Activated CD4-positive, alpha-beta T cell treated with anti-CD3 and anti-CD28 coated beads for 4 hours (primary cell): ENCODE data around the gene CEP85.
"Not testable (repeated sequence)": the region's sequence is repeated elsewhere in the genome, so short reads cannot be mapped to it uniquely, and the experiment has no call there.

Source experiments
- DNase-seq, 2 donors: peaks; one replicate each; pipeline ENCODE4 v3.0.0-alpha.2; 2020

The CEP85 gene

DNA sequence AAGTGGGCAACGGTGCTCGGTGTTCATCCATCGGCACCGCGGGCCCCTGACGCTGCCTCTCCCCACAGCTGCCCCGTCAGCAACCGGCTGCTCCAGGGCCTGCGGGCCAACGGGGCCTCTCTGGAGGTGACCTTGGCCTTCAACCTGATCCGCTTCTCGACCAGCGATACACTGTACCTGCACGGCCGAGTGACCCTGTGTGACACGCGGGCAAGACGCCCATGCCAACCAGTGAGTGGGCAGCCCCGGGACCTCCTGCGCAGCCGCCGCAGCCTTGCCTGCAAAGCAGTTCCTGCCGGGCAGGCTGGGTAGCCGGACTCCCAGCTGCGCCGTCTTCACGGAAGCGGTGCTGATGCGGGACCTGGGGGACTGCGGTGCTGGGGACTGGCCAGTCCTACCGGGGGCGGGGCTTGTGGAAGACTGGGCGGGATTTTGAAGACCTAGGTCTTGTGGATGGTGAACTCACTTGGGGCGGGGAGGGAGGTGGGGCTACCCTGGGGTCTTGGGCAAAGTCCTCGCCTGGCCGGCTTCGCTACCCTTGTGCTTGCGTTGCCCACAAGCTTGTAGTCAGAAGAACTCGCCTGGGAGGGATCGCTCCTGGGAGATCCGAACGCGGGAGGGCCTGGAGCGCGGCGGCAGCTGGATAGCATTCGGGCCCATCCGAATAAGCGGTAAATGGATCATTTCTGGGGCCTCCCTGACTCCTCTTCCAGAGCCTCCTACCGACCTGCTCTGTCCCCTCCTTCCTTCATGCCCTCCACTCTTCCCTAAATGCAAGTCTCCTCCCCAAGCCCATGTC lies 8.8 kb upstream of the CEP85 start:
- peak; percentile 16 to 28 for DNase-seq

- DNase-seq: not testable (repeated sequence)
Measured at GRCh38 chr1:26230682-26231081, 3.3 kb upstream of the CEP85 start.

DNA sequence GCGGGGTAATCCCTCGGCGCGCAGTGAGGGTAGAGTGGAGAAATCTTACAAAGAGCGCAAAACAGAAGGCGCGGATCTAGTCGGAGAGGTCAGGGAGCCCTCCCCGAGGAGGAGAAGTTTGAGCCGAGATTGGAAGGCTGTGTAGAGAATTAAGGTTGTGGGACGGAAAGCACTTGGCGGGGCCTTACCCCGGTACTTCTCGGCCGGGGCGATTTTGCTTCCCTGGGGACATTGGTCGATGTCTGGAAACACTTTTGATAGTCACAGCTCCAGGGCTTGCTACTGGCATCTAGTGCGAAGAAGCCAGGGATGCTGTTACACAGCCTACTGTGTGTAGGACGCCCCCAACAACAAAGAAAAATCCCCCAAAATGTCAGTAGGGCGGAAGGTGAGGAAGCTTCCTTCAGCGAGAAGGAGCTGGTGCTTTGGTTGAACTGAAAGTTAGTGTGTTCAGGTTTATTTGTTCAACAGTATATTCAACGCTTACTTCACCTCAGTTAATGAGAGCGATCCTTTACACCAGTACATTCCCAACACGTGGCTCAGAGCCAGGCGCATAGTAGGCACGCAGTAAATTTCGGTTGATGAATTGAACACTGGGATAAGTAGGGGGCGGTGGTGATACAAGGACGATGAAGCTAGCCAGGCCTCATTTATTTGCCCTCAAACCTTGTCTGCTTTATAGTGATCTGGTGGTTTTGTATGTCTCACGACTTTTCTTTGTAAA lies 807 bp downstream of the CEP85 start:
- peak in 1 of 2 donors; percentile 25 for DNase-seq

- no peak for DNase-seq
Measured at GRCh38 chr1:26237230-26237966, 3.4 kb downstream of the CEP85 start.

GRCh38 chr1:26239936-26240335 lies 5.9 kb downstream of the CEP85 start:
- DNase-seq: no peak

DNA sequence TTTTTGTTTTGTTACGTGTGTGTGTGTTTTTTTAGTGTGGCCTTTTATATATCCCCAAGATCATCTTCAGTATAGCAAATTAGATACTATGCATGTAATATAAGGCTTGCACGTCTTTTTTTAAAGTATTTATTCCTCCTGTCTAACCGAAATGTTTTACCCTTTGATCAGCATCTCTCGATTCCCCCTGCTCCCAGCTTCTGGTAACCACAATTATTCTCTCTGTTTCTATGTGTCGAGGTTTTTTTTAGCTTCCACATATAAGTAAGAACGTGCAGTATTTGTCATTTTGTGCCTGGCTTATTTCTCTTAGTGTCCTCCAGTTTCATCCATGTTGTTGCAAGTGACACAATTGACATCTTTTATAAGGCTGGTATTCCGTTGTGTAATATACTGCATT lies 18.7 kb downstream of the CEP85 start:
- DNase-seq: no peak

DNA sequence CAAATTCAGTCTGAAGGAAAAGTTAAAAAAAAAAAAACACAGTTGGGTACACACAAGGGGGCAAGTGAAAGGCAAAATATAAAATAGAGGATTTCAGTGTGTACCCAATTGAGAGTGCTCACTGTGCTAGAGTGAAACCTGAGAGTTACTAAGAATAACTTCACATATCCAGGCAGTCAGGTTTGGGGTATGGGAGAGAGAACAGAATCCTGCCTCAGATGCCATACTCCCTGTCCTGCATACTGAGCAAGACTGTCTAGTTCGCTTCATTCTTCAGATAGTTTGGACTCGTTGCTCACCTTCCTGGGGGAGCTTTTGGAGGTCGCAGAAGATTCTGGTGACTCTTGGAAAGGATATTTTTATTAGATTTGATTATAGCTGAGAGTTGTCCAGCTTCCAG lies 20.4 kb downstream of the CEP85 start:
- DNase-seq: no peak

DNA sequence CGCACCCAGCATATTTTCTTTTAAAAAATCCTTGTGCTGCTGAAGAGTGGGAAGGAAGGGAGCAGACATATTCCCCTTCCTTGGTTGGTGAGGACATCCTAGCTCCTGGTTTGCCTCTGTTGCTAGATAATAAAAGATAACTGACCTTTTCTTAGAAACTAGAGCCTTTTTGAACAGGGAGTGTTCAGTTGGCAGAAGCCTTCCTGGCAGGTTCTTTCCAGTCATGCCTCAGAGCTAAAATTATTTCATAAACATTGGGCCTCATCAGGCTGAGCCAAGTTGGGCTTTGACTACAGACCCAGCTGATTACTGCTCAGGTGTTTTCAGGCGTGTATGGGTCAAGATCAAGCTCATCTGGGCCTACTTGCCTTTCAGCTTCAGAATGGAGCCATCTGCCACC lies 23.2 kb downstream of the CEP85 start:
- no peak for DNase-seq

- DNase-seq: no peak
Measured at GRCh38 chr1:26259005-26259404, 25.0 kb downstream of the CEP85 start.

DNA sequence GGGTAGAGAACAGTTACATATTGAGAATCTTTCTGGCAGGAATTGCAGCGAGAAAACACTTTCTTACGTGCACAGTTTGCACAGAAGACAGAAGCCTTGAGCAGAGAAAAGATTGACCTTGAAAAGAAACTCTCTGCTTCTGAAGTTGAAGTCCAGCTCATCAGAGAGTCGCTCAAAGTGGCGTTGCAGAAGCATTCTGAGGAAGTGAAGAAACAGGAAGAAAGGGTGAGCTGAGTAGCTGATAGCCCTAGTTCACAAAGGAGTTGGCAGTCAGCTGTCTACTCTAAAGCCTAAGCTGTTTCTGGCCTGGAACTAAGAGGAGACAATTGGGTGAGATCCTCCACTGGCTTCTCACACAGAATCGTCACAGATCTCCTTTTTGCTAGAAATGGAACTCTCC lies 25.6 kb downstream of the CEP85 start:
- no peak for DNase-seq

DNA sequence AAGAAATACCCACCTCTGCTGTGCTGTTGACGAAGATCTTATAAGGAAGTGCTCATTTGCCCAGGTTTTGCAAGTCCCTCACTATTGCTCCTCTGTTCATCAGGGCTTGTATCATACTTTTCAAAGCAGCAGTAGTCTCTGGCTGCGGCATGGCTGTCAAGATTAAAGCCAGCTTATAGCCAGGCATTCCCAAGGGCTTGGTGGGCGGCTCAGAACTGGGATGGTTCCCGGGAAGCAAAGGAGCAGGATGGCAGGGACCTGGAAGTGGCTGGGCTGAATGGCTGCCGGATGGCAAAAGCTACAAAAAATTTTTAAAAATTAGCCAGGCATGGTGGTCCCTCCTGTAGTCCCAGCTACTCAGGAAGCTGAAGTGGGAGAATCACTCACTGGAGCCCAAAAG lies 29.2 kb downstream of the CEP85 start:
- DNase-seq: no peak

- no peak for DNase-seq
Measured at GRCh38 chr1:26265405-26265804, 31.4 kb downstream of the CEP85 start.

DNA sequence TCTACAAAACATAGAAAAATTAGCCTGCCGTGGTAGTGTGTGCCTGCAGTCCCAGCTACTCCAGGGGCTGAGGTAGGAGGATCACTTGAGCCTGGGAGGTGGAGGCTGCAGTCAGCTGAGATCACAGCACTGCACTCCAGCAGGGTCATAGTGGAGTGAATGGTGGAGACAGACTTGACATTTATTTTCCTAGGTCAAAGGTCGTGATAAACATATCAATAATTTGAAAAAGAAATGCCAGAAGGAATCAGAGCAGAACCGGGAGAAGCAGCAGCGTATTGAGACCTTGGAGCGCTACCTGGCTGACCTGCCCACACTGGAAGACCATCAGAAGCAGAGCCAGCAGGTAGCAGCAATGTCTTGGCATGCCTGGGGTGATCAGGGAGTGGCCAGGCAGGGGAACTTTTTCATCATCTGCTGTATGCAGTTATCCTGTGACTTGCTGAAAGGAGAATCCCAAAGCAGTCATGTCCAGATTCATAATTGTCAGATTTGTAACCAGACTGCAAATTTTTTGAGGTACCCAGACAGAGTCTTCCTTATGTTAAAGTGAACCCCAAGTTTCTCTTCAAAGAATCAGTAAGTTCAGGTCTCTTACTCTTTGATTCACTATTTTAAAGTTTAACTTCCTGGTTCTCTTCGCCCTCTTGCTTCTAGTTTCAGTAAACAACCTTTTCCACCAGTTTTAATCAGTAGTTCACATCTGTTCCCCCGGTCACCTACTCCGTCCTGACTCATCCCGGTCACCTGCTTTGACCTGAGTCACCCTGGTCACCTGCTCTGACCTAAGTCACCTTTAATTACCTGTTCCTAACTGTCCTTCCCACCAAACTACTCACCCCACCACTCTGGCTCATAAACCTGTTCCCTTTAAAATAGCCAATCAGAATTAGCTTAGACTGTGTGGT lies 34.5 kb downstream of the CEP85 start:
- DNase-seq: no peak

DNA sequence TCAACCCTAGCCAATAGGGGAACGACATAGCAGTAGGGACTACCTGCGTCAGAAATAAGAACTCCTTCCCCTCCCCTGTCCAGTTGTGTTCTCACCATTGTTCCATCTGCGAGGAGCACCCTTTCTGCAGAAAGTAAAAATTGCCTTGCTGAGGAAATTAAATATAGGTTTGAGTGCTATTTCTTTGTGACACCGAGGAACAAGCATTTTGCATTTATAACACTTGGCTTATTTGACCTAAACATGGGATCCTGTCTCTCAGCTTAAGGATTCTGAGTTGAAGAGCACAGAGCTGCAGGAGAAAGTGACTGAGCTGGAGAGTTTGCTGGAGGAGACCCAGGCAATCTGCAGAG lies 35.2 kb downstream of the CEP85 start:
- DNase-seq: no peak

- DNase-seq: no peak
Measured at GRCh38 chr1:26274801-26275425, 40.9 kb downstream of the CEP85 start.

GRCh38 chr1:26275580-26276431 lies 41.8 kb downstream of the CEP85 start:
- DNase-seq: peak; percentile 79 to 88

DNA sequence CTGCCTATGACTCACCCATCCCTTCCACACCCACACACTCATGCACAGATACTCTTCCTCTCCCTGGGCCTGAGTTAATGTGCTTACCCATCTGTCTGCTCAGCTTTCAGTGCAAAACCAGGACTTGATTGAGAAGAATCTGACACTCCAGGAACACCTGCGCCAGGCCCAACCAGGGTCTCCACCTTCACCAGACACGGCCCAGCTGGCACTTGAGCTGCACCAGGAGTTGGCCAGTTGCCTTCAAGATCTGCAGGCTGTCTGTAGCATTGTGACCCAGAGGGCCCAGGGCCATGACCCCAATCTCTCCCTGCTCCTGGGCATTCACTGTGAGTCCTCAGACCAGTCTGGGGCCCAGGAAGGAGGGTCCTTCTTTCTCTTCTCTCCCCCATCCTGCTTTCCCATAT lies 42.4 kb downstream of the CEP85 start:
- DNase-seq: no peak

GRCh38 chr1:26277261-26277661 lies 43.3 kb downstream of the CEP85 start:
- DNase-seq: no peak

- no peak for DNase-seq
Measured at GRCh38 chr1:26277719-26278118, 43.7 kb downstream of the CEP85 start.

DNA sequence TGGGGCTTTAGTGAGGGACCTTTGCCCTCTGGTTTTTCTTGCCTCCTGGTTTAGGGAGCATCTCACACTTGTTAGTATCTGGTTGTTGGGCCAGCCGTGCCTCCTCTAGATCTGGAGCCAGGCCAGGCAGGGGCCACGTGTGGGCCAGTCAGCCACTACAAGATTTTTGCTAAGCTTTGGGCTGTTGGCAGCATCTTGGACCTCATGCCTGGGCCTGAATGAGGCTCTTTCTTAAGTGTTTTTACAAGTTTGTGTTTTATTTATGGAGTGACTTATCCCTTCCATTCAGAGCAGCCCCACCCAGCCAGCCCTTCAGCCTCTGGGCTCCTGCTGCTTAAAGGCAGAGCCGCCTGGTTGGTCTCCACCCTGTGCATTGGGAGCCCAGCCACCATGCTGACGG lies 44.3 kb downstream of the CEP85 start:
- DNase-seq: no peak
